Measurements from ENCODE around the gene IGFALS.

- no peak for TF ChIP-seq CTCF (IDR thresholded peaks at IDR 0.05)
- no peak for TF ChIP-seq POLR2A (IDR thresholded peaks at IDR 0.05)
Observed at GRCh38 chr16:1760911-1761310, 32.6 kb downstream of the IGFALS start.

Measured in heart left ventricle (tissue), 13 donors.